NCI-H526 (cell line): ENCODE results near the gene KRTAP16-1.
"Not testable (repeated sequence)": the region's sequence is repeated elsewhere in the genome, so short reads cannot be mapped to it uniquely, and the experiment has no call there.

Experiments used
- DNase-seq, 2 experiments: peaks; one replicate each; lab custom pipeline; 2025; lab: John Stamatoyannopoulos, UW

KRTAP16-1 gene

DNA sequence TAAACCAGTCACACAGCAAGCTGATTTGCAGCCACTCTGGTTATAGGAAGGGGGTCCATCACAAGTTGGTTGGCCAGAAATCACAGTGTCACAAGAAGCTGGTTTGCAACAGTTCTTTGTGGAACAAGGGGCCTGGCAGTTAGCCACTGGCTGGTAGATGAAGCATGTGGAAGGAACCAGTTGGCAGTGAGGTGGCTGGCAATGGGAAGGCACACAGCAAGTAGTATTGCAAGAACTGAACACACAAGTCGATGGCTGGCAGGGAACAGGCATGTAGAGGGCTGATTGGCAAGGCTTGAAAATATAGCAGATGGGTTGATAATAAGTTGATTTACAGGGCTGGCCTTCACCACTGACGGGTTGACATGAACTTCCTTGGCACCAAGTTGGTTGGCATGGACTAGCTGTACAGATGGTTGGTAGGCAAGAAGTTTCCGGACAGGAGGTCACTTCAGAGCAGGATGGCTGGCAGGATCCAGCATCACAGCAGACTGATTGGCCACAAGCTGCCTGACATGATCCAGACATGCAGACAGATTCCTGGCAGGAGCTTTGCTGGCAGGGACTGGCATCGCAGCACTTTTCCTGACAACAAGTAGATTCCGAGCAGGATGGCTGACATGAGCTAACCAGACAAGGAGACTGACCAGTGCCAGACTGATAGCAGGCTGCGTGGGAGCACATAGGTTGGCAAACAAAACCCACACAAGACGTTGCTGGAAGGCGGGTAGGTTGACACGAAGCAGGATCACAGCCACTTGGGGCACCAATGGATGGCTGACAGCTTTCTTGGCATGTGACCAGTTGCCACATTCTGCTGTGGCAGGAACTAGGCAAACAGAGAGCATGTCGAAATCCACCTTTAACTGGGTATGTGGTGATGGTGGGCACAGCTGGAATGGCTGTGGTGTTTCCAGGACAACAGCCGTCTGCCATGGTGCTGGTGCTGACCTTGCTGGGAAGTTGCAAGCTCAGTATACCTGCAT lies 6.9 kb downstream of the KRTAP16-1 start, which contains the start of gene KRTAP29-1:
KRTAP29-1 (minus strand) TSS at position 936 of the 986 bp plus-strand sequence; CDS start at position 936, 0 bp downstream.
- no peak for DNase-seq

GRCh38 chr17:41301204-41301790 lies 7.8 kb downstream of the KRTAP16-1 start:
- no peak for DNase-seq

GRCh38 chr17:41298458-41299135 lies 10.5 kb downstream of the KRTAP16-1 start:
- no peak for DNase-seq

- no peak for DNase-seq
These were observed 12.3 kb downstream of the KRTAP16-1 start for GRCh38 chr17:41296846-41297245.

- no peak for DNase-seq
These were observed 15.1 kb downstream of the KRTAP16-1 start for GRCh38 chr17:41294016-41294415.

- DNase-seq = no peak
These were observed 22.1 kb downstream of the KRTAP16-1 start for GRCh38 chr17:41287050-41287449.

GRCh38 chr17:41284546-41284945 lies 24.6 kb downstream of the KRTAP16-1 start:
- DNase-seq = no peak

GRCh38 chr17:41284043-41284442 lies 25.1 kb downstream of the KRTAP16-1 start:
- DNase-seq = no peak

GRCh38 chr17:41278176-41278955 lies 30.7 kb downstream of the KRTAP16-1 start:
- no peak for DNase-seq

- DNase-seq = not testable (repeated sequence)
These were observed 33.4 kb downstream of the KRTAP16-1 start, which contains the start of gene KRTAP9-7 for GRCh38 chr17:41275648-41276190. Gene KRTAP9-7, plus strand, starts transcription at chr17:41275698. Its CDS starts 0 bp downstream, at chr17:41275698.

GRCh38 chr17:41271858-41272257 lies 37.3 kb downstream of the KRTAP16-1 start:
- DNase-seq = no peak

GRCh38 chr17:41271323-41271722 lies 37.8 kb downstream of the KRTAP16-1 start:
- not testable (repeated sequence) for DNase-seq

DNA sequence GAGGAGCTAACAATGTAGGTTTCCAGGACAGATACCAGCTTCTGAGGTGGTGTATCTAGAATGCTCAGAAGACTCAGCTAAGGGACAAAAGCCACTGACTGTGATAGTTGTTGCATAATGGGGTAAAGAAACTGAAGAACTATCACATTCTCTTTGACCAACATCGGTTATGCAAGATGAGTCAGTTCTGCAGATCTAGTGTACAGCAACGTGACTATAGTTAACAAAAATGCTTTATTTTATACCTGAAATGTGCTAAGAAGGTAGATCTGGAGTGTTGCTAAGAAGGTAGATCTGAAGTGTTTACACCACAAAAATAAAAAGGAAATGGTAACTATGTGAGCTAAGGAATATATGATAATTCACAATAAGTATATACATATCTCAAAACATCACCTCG lies 41.4 kb downstream of the KRTAP16-1 start:
- DNase-seq = no peak

GRCh38 chr17:41265078-41265477 lies 44.0 kb downstream of the KRTAP16-1 start, which contains the start of gene KRTAP9-6:
Gene KRTAP9-6, plus strand, starts transcription at chr17:41265378. Its CDS starts 0 bp downstream, at chr17:41265378.
- DNase-seq = no peak

DNA sequence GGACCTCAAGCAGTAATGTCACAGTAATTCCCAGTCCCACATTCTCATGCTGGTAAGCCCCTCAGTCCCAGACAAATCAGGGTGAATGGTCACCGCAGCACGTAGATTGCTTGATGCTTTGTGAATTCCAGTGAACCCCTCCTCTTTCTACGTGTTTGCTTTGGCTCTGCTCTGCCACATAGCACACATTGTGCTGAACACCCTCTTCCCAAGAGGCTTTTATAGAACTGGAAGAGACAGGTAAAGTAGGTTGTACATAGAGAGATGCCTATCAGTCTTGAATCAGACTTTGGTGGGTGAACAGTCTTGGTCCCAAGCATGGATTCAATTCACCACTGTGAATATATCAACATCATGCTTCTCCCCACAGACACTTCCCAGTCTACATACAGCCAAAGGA lies 44.5 kb downstream of the KRTAP16-1 start:
- DNase-seq = no peak

DNA sequence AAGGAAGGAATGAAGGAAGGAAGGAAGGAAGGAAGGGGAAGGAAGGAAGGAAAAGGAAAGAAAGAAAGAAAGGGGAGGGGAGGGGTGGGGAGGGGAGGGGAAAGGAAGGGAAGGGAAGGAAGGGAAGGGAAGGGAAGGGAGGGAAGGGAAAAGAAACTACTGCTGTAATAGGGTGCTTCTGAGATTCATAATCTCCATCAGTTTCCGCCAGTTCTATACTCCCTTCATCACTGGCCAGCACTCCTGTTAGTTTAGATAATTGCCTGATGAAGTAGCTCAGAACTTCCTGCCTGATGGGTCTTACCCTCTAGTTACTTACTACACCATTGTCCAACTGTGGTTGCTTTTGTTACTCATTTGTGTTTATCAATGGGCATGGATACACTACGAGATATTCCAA lies 45.9 kb downstream of the KRTAP16-1 start:
- no peak for DNase-seq

- DNase-seq = no peak
These were observed 50.7 kb downstream of the KRTAP16-1 start for GRCh38 chr17:41258406-41258805.
